PC-9 (cell line): ENCODE data around the gene SF3A2. TPM values are rescaled to one million over a fixed set of nuclear protein-coding genes. Genes with fewer than 3 reads are reported as not detected.

Experiments used
- BruUV-seq: library from RNA; stranded (reverse); fragments of 400-500 nt; replicated peaks from 2 replicates; lab custom pipeline; 2021; lab: Mats Ljungman, UMichigan
- CTCF ChIA-PET: fragments of 300-600 bp; sonication (Branson Sonifier 250); formaldehyde crosslinking; loops from one replicate; lab custom pipeline; 2022; ENCODE audit warnings: antibody characterized with exemption; lab: Charles Lee
- POLR2A ChIA-PET: fragments of 300-600 bp; sonication (Branson Sonifier 250); formaldehyde crosslinking; loops from one replicate; lab custom pipeline; 2022; ENCODE audit warnings: antibody characterized with exemption; ENCODE audit not compliant: unreplicated experiment; lab: Charles Lee
- DNase-seq, 2 experiments: peaks; one replicate each; pipeline versions ENCODE4 v3.0.0 to v3.0.0-alpha.2; 2015 to 2022; ENCODE audit warnings: mixed read lengths in 1 of 2
- H2AFZ ChIP-seq: fragments of 200-600 bp; sonication (generic); 2 replicates; pipeline ENCODE4 v1.8.1; 2017; ENCODE audit warnings: antibody characterized with exemption
- H3F3A ChIP-seq: fragments of 200-600 bp; sonication (generic); 2 replicates; pipeline ENCODE4 v1.8.1; 2017; ENCODE audit warnings: antibody characterized with exemption, mild to moderate bottlenecking, low read depth; ENCODE audit not compliant: insufficient read depth
- H3K27ac ChIP-seq: fragments of 200-600 bp; sonication (generic); 2 replicates; pipeline ENCODE4 v1.6.1; 2016; ENCODE audit warnings: mixed run types
- H3K27me3 ChIP-seq: fragments of 200-600 bp; sonication (generic); 2 replicates; pipeline ENCODE4 v1.6.1; 2016; ENCODE audit warnings: low read depth, mixed run types; ENCODE audit not compliant: insufficient read depth
- H3K36me3 ChIP-seq: fragments of 200-600 bp; sonication (generic); 2 replicates; pipeline ENCODE4 v1.6.1; 2016; ENCODE audit warnings: low read depth, mixed run types
- H3K4me1 ChIP-seq: fragments of 200-600 bp; sonication (generic); replicated peaks from 2 replicates; pipeline ENCODE4 v1.6.1; 2016; ENCODE audit warnings: mixed run types; ENCODE audit not compliant: insufficient read depth
- H3K4me2 ChIP-seq: fragments of 200-600 bp; sonication (generic); 2 replicates; pipeline ENCODE4 v1.6.1; 2017; ENCODE audit warnings: mixed run types
- H3K4me3 ChIP-seq: fragments of 200-600 bp; sonication (generic); 2 replicates; pipeline ENCODE4 v1.6.1; 2016; ENCODE audit warnings: mixed run types
- H3K79me2 ChIP-seq: fragments of 200-600 bp; sonication (generic); 2 replicates; pipeline ENCODE4 v1.6.1; 2017; ENCODE audit warnings: low read depth, mixed run types
- H3K9me2 ChIP-seq: fragments of 200-600 bp; sonication (generic); 2 replicates; pipeline ENCODE4 v1.8.1; 2017; ENCODE audit warnings: mild to moderate bottlenecking; ENCODE audit not compliant: insufficient read depth
- H3K9me3 ChIP-seq: fragments of 200-600 bp; sonication (generic); 2 replicates; pipeline ENCODE4 v1.8.1; 2016; ENCODE audit warnings: low read depth; ENCODE audit not compliant: insufficient read depth
- H4K20me1 ChIP-seq: fragments of 200-600 bp; sonication (generic); 2 replicates; pipeline ENCODE4 v1.8.1; 2017; ENCODE audit not compliant: insufficient read depth
- CTCF ChIP-seq: fragments of 200-600 bp; sonication (generic); conservative IDR thresholded peaks from 2 replicates; pipeline ENCODE4 v1.6.1; 2017; ENCODE audit warnings: mixed run types, antibody characterized with exemption, mild to moderate bottlenecking, moderate library complexity
- EZH2 ChIP-seq: fragments of 200-600 bp; sonication (generic); IDR thresholded peaks from 2 replicates; pipeline ENCODE4 v1.8.0; 2017; ENCODE audit warnings: antibody characterized with exemption, low read depth
- intact Hi-C: fragments of 100-400 bp; cut with micrococcal nuclease; formaldehyde crosslinking; loops from one replicate; pipeline ENCODE4 v1.10.0; 2022; ENCODE audit not compliant: unreplicated experiment
- total RNA-seq: library from RNA; stranded (reverse); gene quantifications from 2 replicates; pipeline ENCODE4 v1.2.3, GENCODE V29; 2021

The SF3A2 gene
- total RNA-seq, 1 experiment from 2014 or later: 83.0 TPM

GRCh38 chr19:2210206-2210605, 26.4 kb upstream of the SF3A2 start:
- H3K79me2 ChIP-seq: no peaks in the 10 kb centered on the region
- CTCF ChIA-PET: no interaction called here
- intact Hi-C loops: no loop called here
- H3K9me2 ChIP-seq: no peaks in the 10 kb centered on the region
- no TSS peak for BruUV-seq
- H3K27ac ChIP-seq: no peak overlapping the region
- no peak overlapping the region for H3K4me3 ChIP-seq
- H2AFZ ChIP-seq: no peak overlapping the region
- no peak overlapping the region for H3K4me2 ChIP-seq
- POLR2A ChIA-PET: no interaction called here
- TF ChIP-seq CTCF: no peak
- no peak for TF ChIP-seq EZH2
- no peak for DNase-seq
- H3K36me3 ChIP-seq: no peaks in the 10 kb centered on the region
- H3K27me3 ChIP-seq: no peaks in the 10 kb centered on the region
- H4K20me1 ChIP-seq: no peaks in the 10 kb centered on the region
- no peaks in the 10 kb centered on the region for H3K9me3 ChIP-seq
- H3F3A ChIP-seq: no peaks in the 10 kb centered on the region
- no peaks in the 10 kb centered on the region for H3K4me1 ChIP-seq

DNA sequence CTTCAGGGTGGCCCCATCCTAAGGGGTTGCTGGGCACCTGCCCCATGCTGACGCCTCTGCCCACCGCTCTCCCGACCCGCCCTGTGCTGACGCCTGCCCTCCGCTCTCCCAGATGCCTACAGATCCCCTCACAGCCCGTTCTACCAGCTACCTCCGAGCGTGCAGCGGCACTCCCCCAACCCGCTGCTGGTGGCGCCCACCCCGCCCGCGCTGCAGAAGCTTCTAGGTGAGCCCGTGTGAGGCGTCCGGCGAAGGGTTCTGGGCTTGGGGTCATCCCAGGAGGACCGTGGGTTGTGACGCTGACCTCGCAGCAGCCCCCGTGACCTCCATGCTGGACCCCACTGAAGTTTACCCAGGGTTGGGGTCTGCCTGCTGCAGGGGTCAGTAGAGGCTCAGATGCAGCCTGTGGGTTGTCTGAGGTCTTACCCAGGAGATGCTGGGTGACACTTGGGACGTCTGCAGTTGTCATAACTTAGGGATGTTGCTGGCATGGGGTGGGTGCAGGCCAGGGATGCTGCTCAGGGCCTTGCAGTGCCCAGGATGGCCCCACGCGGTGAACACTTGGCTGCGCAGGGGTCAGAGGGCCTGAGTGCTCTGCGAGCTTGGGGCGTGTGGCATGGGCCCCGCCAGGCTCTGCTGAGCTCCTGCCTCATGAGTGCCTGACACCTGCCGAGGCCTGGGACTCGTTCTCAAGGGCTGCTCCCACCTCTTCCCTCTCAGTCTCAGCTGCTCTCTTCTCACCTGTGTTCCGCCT, 25.5 kb upstream of the SF3A2 start:
- no peaks in the 10 kb centered on the region for H3K9me3 ChIP-seq
- POLR2A ChIA-PET: no interaction called here
- no TSS peak for BruUV-seq
- H3K4me1 ChIP-seq: no peaks in the 10 kb centered on the region
- no peaks in the 10 kb centered on the region for H3K27me3 ChIP-seq
- no peaks in the 10 kb centered on the region for H4K20me1 ChIP-seq
- no peak for DNase-seq
- no peaks in the 10 kb centered on the region for H3F3A ChIP-seq
- intact Hi-C loops: no loop called here
- no peak overlapping the region for H2AFZ ChIP-seq
- CTCF ChIA-PET: no interaction called here
- H3K79me2 ChIP-seq: no peaks in the 10 kb centered on the region
- no peak for TF ChIP-seq EZH2
- no peaks in the 10 kb centered on the region for H3K36me3 ChIP-seq
- H3K27ac ChIP-seq: no peak overlapping the region
- H3K4me2 ChIP-seq: no peak overlapping the region
- no peaks in the 10 kb centered on the region for H3K9me2 ChIP-seq
- H3K4me3 ChIP-seq: no peak overlapping the region

DNA sequence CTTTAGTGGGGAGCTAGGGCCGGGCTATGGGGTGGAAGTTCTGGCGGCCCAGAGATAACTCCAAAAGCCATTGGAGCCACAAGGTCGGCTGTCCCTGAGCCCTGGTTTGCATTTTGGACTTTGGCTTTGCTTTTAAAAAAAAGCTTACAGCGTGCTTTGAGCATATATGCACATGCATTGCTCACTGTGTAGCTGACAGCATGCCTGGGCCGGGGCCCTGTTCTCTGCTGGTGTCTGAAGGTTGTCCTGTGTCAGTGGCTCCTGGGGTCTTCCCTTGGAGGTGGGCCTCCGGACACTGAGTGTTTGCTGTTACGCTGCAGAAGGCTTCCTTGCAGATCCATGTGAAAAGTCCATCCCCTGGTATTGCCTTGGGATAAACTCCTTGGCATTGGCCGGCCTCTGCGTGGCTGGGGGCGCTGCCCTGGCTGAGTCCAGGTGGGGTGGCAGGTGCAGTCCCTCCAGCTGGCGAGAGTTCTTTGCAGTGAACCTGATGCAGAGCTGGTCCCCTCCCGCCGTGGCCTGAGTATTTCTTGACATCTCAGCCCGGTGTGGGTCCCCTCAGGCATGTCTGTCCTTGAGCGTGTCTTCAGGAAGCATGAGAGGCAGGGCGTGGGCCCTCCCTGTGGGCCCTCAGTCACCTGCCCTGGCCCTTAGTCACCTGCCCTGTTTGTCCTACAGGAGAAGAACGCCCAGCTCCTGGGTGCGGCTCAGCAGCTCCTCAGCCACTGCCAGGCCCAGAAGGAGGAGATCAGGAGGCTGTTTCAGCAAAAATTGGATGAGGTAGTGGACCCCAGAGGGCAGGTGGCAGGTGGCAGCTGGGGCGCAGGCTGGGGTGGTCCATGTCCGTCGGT, 23.5 kb upstream of the SF3A2 start:
- no peak overlapping the region for H3K4me3 ChIP-seq
- H4K20me1 ChIP-seq: no peaks in the 10 kb centered on the region
- no peak overlapping the region for H3K27ac ChIP-seq
- BruUV-seq: no TSS peak
- CTCF ChIA-PET: no interaction called here
- no peaks in the 10 kb centered on the region for H3F3A ChIP-seq
- no peak overlapping the region for H3K4me2 ChIP-seq
- intact Hi-C loops: loop anchor here (2.0 kb wide), 1 partner anchor 56 kb away; no protein-coding TSS in a partner anchor
- H3K36me3 ChIP-seq: no peaks in the 10 kb centered on the region
- no peak overlapping the region for H2AFZ ChIP-seq
- TF ChIP-seq CTCF (no peak), EZH2 (no peak)
- H3K79me2 ChIP-seq: no peaks in the 10 kb centered on the region
- H3K9me2 ChIP-seq: no peaks in the 10 kb centered on the region
- no peaks in the 10 kb centered on the region for H3K9me3 ChIP-seq
- DNase-seq: peak in 1 of 2 experiments; percentile 40
- POLR2A ChIA-PET: interaction anchor here (0.6 to 0.7 kb wide), 2 partner anchors 189 to 688 kb away, joined by 3 to 4 read pairs; partner anchors contain the start of gene ZNF57
- H3K27me3 ChIP-seq: no peaks in the 10 kb centered on the region
- H3K4me1 ChIP-seq: no peaks in the 10 kb centered on the region
